ENCODE results near the gene ARHGEF11.

ARHGEF11 gene

DNA sequence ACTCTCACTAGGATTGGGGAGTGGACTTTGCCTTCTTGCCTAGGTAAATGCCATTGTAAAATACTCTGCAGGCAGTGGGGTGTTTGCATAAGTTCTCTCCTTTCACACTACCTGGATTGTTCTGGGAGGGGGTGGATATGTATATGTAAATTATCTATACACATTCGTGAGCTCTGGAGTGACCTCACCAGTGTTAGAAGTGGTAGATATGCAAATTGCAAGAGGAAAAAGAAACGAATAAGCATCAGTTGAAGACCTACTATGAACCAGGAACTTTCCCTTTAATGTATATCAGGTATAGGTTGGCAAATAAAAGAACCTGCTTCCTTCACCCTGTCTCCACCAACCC, 1.5 kb upstream of the ARHGEF11 start:
- H3K27ac ChIP-seq, result no peak overlapping the region
- TF ChIP-seq, protein P1, sequence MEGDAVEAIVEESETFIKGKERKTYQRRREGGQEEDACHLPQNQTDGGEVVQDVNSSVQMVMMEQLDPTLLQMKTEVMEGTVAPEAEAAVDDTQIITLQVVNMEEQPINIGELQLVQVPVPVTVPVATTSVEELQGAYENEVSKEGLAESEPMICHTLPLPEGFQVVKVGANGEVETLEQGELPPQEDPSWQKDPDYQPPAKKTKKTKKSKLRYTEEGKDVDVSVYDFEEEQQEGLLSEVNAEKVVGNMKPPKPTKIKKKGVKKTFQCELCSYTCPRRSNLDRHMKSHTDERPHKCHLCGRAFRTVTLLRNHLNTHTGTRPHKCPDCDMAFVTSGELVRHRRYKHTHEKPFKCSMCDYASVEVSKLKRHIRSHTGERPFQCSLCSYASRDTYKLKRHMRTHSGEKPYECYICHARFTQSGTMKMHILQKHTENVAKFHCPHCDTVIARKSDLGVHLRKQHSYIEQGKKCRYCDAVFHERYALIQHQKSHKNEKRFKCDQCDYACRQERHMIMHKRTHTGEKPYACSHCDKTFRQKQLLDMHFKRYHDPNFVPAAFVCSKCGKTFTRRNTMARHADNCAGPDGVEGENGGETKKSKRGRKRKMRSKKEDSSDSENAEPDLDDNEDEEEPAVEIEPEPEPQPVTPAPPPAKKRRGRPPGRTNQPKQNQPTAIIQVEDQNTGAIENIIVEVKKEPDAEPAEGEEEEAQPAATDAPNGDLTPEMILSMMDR (conservative IDR thresholded peaks at IDR 0.05), result no peak
- no peak for TF ChIP-seq ZFX (IDR thresholded peaks at IDR 0.05)

- no peak overlapping the region for H3K27ac ChIP-seq
- no peak for TF ChIP-seq ZFX (IDR thresholded peaks at IDR 0.05)
- TF ChIP-seq, protein P1 (conservative IDR thresholded peaks at IDR 0.05), result no peak
Measured at GRCh38 chr1:157044326-157044725, 1.2 kb downstream of the ARHGEF11 start.

- no peak for TF ChIP-seq ZFX (IDR thresholded peaks at IDR 0.05)
- TF ChIP-seq, protein P1 (conservative IDR thresholded peaks at IDR 0.05), result no peak
- no peak overlapping the region for H3K27ac ChIP-seq
Measured at GRCh38 chr1:157043685-157044084, 1.9 kb downstream of the ARHGEF11 start.

DNA sequence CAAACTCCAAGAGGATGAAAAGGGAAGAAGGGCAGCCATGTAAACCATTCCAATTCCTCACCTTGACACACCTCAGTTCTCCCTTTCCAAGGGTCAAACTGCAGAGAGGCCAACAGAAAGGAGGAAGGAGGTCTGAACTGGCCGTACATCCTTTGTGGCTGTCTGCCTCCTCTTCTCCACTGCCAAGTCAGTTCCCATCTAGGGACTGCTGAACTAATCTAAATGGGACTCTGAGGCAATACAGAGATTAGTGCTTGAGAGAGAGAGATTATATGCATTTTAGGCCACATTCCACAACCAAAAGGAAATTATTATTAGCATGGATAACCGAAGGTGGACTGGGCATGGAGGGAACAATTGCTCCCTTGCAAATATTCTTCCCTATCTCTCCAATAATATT, 2.7 kb downstream of the ARHGEF11 start:
- no peak overlapping the region for H3K27ac ChIP-seq
- TF ChIP-seq ZFX (IDR thresholded peaks at IDR 0.05), result no peak
- TF ChIP-seq, protein P1 (conservative IDR thresholded peaks at IDR 0.05), result no peak

GRCh38 chr1:157040802-157041201, 4.7 kb downstream of the ARHGEF11 start:
- TF ChIP-seq ZFX (IDR thresholded peaks at IDR 0.05), result no peak
- TF ChIP-seq, protein P1 (conservative IDR thresholded peaks at IDR 0.05), result no peak
- no peak overlapping the region for H3K27ac ChIP-seq

GRCh38 chr1:157035121-157035520, 10.4 kb downstream of the ARHGEF11 start:
- no peak overlapping the region for H3K27ac ChIP-seq
- TF ChIP-seq, protein P1 (conservative IDR thresholded peaks at IDR 0.05), result no peak
- TF ChIP-seq ZFX (IDR thresholded peaks at IDR 0.05), result no peak

DNA sequence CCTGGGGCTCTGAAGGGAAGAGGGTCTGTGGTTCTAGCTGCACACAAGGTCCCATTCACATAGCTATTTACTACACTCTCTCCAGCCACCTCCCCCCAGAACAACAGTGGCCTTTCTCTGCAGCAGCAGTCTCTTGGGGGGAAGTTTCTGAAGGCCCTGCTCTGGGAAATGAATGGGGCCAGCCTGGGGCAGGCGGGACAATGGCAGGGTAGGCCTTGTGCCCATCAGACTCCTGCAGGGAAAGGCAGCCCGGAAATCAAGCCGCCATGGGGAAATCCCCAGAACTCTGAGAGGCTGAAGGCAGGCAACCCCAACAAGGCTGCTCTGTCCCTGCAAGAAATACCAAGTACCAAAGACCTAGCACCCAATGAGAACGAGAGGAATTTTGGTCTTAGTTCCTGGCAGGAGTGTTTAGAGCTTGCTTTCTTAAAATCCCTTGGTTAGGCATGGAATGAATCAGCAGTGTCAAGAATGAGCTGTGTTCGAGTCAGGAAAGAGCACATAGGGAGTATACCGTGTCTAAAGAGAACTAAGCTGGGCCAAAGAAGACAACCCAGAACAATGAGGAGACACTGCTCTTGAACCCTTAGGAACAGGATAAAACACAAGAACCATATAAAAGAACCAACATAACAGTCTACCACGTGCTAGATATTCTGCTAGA, 11.3 kb downstream of the ARHGEF11 start:
- TF ChIP-seq ZFX (IDR thresholded peaks at IDR 0.05), result no peak
- TF ChIP-seq, protein P1 (conservative IDR thresholded peaks at IDR 0.05), result no peak
- H3K27ac ChIP-seq, result no peak overlapping the region
